HL-60 (cell line): ENCODE data around the gene AP1B1.

ENCODE experiments used
- DNase-seq, 2 experiments: peaks; one replicate each; pipeline ENCODE4 v3.0.0-alpha.2; 2010 to 2020; ENCODE audit warnings: low read depth in 1 of 2, low spot score in 1 of 2
- H3K27ac ChIP-seq: fragments of 250-450 bp; sonication (Bioruptor Pico); replicated peaks from 2 replicates; pipeline ENCODE4 v1.5.1; 2020; ENCODE audit warnings: mild to moderate bottlenecking, moderate library complexity
- H3K27me3 ChIP-seq: fragments of 250-450 bp; sonication (Bioruptor Pico); 2 replicates; pipeline ENCODE4 v1.5.1; 2021; ENCODE audit warnings: mild to moderate bottlenecking, moderate library complexity; ENCODE audit not compliant: insufficient read depth, poor library complexity, severe bottlenecking
- H3K4me3 ChIP-seq: replicated peaks from 2 replicates; pipeline ENCODE4 v1.5.1; 2011; ENCODE audit warnings: mild to moderate bottlenecking, control low read depth, low read length; ENCODE audit not compliant: insufficient read depth
- GABPA ChIP-seq: IDR thresholded peaks from 2 replicates; pipeline ENCODE4 v1.6.1; 2012; ENCODE audit warnings: low read depth
- POLR2AphosphoS5 ChIP-seq: IDR thresholded peaks from 2 replicates; pipeline ENCODE4 v1.6.1; 2012; ENCODE audit warnings: low read depth
- SPI1 ChIP-seq: IDR thresholded peaks from 2 replicates; pipeline ENCODE4 v1.6.1; 2012; ENCODE audit warnings: low read depth, mild to moderate bottlenecking, borderline replicate concordance
- TF ChIP-seq, protein P1 (sequence below): IDR thresholded peaks from one replicate; pipeline ENCODE4 v1.5.1; 2011; ENCODE audit warnings: low read length, control low read depth, inconsistent platforms; ENCODE audit not compliant: insufficient read depth
- TF ChIP-seq, protein P2 (sequence below): IDR thresholded peaks from 2 replicates; pipeline ENCODE4 v1.6.1; 2012; ENCODE audit warnings: low read depth; ENCODE audit not compliant: insufficient replicate concordance

AP1B1 gene

DNA sequence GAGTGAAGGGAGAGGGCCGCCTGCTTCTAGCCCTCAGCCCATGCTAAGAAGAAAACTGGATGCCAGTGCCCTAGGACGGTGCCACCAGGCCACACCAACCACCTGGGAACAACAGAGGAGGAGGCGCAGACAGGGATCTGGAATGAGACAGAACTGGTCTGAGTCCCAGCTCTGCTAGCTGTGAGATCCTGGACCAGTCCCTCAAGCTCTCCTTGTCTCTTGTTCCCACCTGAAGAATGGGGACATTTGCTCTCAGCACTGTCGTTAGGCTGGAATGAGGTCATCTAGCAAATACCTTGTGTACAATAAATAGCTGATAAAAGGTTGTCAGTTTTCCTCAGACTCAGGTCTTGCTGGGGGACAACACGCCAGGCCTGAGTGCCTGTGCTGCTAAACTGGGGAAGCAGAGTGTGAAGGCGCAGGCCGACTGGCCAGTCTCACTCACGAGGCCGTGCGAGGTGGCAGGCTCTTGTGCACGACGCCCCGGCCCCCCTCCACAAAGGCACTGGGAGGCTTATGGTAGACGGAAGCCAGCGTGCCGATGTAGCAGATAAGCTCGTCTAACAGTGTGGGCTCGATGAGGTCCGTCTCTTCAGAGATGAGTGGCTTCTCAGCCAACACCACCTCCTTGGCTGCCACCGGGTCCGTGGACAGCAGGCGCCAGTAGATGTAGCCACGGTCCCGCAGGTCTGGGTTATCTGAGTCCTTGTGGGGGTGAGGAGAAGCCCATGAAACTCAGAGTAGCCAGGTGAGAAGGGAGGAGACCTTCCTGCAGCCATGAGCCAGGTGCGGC lies 47.1 kb downstream of the AP1B1 start:
- Histone ChIP-seq H3K4me3 (no peak overlapping the region), H3K27me3 (no peaks in the 10 kb centered on the region), H3K27ac (peak overlapping the region; percentile 46; the same call in 1 of the 2 replicates)
- TF ChIP-seq GABPA (no peak), SPI1 (no peak), POLR2AphosphoS5 (no peak)
- TF ChIP-seq, protein P1, sequence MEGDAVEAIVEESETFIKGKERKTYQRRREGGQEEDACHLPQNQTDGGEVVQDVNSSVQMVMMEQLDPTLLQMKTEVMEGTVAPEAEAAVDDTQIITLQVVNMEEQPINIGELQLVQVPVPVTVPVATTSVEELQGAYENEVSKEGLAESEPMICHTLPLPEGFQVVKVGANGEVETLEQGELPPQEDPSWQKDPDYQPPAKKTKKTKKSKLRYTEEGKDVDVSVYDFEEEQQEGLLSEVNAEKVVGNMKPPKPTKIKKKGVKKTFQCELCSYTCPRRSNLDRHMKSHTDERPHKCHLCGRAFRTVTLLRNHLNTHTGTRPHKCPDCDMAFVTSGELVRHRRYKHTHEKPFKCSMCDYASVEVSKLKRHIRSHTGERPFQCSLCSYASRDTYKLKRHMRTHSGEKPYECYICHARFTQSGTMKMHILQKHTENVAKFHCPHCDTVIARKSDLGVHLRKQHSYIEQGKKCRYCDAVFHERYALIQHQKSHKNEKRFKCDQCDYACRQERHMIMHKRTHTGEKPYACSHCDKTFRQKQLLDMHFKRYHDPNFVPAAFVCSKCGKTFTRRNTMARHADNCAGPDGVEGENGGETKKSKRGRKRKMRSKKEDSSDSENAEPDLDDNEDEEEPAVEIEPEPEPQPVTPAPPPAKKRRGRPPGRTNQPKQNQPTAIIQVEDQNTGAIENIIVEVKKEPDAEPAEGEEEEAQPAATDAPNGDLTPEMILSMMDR = no peak
- DNase-seq = no peak

DNA sequence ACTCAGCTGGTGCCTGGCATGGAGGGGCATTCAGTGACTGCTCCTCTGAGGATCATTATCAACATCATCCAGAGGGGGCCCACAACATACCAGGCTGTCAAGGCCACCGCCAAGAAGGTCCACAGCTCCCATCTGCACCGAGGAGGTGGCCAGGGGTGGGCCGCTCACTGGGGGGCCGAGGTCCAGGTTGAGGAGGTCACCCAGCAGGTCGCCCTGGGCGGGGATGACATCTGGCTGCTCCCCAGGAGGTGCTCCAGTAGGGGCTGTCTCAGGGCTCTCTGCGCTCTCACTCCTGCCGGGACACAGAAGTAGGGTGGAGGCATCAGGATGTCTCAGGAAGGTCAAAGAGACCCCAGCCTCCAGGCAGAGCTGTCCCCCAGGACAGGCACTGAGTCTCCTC lies 47.8 kb downstream of the AP1B1 start:
- H3K27me3 ChIP-seq = no peaks in the 10 kb centered on the region
- no peak for DNase-seq
- no peak overlapping the region for H3K4me3 ChIP-seq
- no peak overlapping the region for H3K27ac ChIP-seq
- TF ChIP-seq, protein P2, sequence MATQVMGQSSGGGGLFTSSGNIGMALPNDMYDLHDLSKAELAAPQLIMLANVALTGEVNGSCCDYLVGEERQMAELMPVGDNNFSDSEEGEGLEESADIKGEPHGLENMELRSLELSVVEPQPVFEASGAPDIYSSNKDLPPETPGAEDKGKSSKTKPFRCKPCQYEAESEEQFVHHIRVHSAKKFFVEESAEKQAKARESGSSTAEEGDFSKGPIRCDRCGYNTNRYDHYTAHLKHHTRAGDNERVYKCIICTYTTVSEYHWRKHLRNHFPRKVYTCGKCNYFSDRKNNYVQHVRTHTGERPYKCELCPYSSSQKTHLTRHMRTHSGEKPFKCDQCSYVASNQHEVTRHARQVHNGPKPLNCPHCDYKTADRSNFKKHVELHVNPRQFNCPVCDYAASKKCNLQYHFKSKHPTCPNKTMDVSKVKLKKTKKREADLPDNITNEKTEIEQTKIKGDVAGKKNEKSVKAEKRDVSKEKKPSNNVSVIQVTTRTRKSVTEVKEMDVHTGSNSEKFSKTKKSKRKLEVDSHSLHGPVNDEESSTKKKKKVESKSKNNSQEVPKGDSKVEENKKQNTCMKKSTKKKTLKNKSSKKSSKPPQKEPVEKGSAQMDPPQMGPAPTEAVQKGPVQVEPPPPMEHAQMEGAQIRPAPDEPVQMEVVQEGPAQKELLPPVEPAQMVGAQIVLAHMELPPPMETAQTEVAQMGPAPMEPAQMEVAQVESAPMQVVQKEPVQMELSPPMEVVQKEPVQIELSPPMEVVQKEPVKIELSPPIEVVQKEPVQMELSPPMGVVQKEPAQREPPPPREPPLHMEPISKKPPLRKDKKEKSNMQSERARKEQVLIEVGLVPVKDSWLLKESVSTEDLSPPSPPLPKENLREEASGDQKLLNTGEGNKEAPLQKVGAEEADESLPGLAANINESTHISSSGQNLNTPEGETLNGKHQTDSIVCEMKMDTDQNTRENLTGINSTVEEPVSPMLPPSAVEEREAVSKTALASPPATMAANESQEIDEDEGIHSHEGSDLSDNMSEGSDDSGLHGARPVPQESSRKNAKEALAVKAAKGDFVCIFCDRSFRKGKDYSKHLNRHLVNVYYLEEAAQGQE = no peak
- TF ChIP-seq, protein P1 = no peak
- no peak for TF ChIP-seq GABPA
- no peak for TF ChIP-seq SPI1
- TF ChIP-seq POLR2AphosphoS5 = no peak

DNA sequence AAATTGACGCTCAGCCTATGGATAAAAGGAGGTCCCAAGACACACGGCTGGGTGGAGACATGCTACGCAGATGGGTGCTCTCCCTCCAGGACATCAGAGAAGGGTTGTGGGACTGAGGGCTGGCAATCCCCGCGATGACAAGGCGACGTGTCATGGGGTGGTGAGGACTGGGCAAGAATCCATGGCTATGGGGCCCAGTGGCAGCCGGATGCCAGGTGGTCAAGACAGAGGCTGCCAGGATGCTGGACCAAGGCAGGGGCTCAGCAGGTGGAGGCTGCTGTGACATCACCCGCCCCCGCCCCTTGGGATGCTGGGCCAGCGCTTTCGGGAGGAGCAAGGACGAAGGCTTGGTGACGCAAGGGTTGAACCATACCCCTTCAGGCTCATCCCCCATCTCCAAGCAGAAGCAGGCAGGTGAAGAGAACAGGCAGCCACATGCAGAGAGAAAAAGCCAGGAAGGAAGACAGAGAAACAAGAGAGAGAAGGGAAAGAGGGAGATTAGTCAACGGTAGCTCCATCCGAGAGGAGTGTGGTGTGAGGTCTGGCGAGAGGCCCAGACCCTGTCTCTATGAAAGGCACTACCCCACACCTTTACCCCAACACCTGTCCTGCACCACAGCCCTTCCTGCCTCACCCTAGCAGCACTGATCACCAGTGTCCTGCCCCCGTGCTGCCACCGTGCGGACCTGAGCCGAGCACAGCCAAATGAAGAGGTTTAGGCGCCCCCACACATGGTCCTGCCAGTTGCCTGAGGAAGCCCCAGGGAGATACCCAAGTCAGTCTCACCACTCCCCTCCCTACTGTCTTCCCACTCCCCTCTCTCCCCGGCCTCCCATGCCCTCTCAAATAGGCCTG lies 48.8 kb downstream of the AP1B1 start:
- no peaks in the 10 kb centered on the region for H3K27me3 ChIP-seq
- TF ChIP-seq, protein P2 = no peak
- TF ChIP-seq POLR2AphosphoS5 (no peak), SPI1 (no peak), GABPA (no peak)
- TF ChIP-seq, protein P1 = no peak
- no peak for DNase-seq
- H3K27ac ChIP-seq = no peak overlapping the region
- H3K4me3 ChIP-seq = no peak overlapping the region
